ENCODE measurements around the gene TOX2.

The TOX2 gene

GRCh38 chr20:44073675-44074071, 159.0 kb downstream of the TOX2 start:
- peaks cover 2% of the 10 kb centered on the region for H3K27me3 Mint-ChIP-seq
- H3K9me3 Mint-ChIP-seq = no peaks in the 10 kb centered on the region
- H3K4me1 Mint-ChIP-seq (ENCODE audit: low read depth) = peaks cover 53% of the 10 kb centered on the region
- H3K27ac Mint-ChIP-seq = no peak overlapping the region
- no peak overlapping the region for H3K4me3 Mint-ChIP-seq
- intact Hi-C loops (cut with micrococcal nuclease) = no loop called here
- no peaks in the 10 kb centered on the region for H3K36me3 Mint-ChIP-seq (ENCODE audit: low read depth)

- H3K4me1 Mint-ChIP-seq (ENCODE audit: low read depth) = peaks cover 46% of the 10 kb centered on the region
- H3K27me3 Mint-ChIP-seq = peaks cover 2% of the 10 kb centered on the region
- no peak overlapping the region for H3K4me3 Mint-ChIP-seq
- peak overlapping the region; percentile 55 for H3K27ac Mint-ChIP-seq
- intact Hi-C loops (cut with micrococcal nuclease) = no loop called here
- H3K9me3 Mint-ChIP-seq = no peaks in the 10 kb centered on the region
- H3K36me3 Mint-ChIP-seq (ENCODE audit: low read depth) = no peaks in the 10 kb centered on the region
Observed at GRCh38 chr20:44074252-44075151, 159.8 kb downstream of the TOX2 start.

- no peaks in the 10 kb centered on the region for H3K9me3 Mint-ChIP-seq
- no peak overlapping the region for H3K4me3 Mint-ChIP-seq
- peak overlapping the region; percentile 55 for H3K27ac Mint-ChIP-seq
- no peaks in the 10 kb centered on the region for H3K36me3 Mint-ChIP-seq (ENCODE audit: low read depth)
- peaks cover 2% of the 10 kb centered on the region for H3K27me3 Mint-ChIP-seq
- peaks cover 37% of the 10 kb centered on the region for H3K4me1 Mint-ChIP-seq (ENCODE audit: low read depth)
- intact Hi-C loops (cut with micrococcal nuclease) = no loop called here
Observed at GRCh38 chr20:44075191-44075949, 160.7 kb downstream of the TOX2 start.

- intact Hi-C loops (cut with micrococcal nuclease) = no loop called here
- Mint-ChIP-seq H3K27ac (no peak overlapping the region), H3K9me3 (no peaks in the 10 kb centered on the region), H3K36me3 (ENCODE audit: low read depth) (no peaks in the 10 kb centered on the region), H3K4me3 (no peak overlapping the region), H3K27me3 (peaks cover 2% of the 10 kb centered on the region), H3K4me1 (ENCODE audit: low read depth) (peaks cover 34% of the 10 kb centered on the region)
Observed at GRCh38 chr20:44075950-44076232, 161.2 kb downstream of the TOX2 start.

GRCh38 chr20:44079291-44079690, 164.6 kb downstream of the TOX2 start:
- H3K4me1 Mint-ChIP-seq (ENCODE audit: low read depth) = peaks cover 15% of the 10 kb centered on the region
- H3K4me3 Mint-ChIP-seq = no peak overlapping the region
- peaks cover 4% of the 10 kb centered on the region for H3K27me3 Mint-ChIP-seq
- H3K36me3 Mint-ChIP-seq (ENCODE audit: low read depth) = no peaks in the 10 kb centered on the region
- H3K27ac Mint-ChIP-seq = no peak overlapping the region
- intact Hi-C loops (cut with micrococcal nuclease) = no loop called here
- no peaks in the 10 kb centered on the region for H3K9me3 Mint-ChIP-seq

- H3K27me3 Mint-ChIP-seq = peaks cover 4% of the 10 kb centered on the region
- intact Hi-C loops (cut with micrococcal nuclease) = loop anchor here (1.0 kb wide), 2 partner anchors 331 to 542 kb away; no protein-coding TSS in a partner anchor
- H3K4me1 Mint-ChIP-seq (ENCODE audit: low read depth) = peaks cover 8% of the 10 kb centered on the region
- H3K36me3 Mint-ChIP-seq (ENCODE audit: low read depth) = no peaks in the 10 kb centered on the region
- no peaks in the 10 kb centered on the region for H3K9me3 Mint-ChIP-seq
- no peak overlapping the region for H3K27ac Mint-ChIP-seq
- no peak overlapping the region for H3K4me3 Mint-ChIP-seq
Observed at GRCh38 chr20:44080064-44080463, 165.4 kb downstream of the TOX2 start.

GRCh38 chr20:44080646-44081267, 166.1 kb downstream of the TOX2 start:
- Mint-ChIP-seq H3K4me3 (no peak overlapping the region), H3K4me1 (ENCODE audit: low read depth) (peaks cover under 1% of the 10 kb centered on the region), H3K27me3 (peaks cover 4% of the 10 kb centered on the region), H3K9me3 (no peaks in the 10 kb centered on the region), H3K36me3 (ENCODE audit: low read depth) (no peaks in the 10 kb centered on the region), H3K27ac (no peak overlapping the region)
- intact Hi-C loops (cut with micrococcal nuclease) = loop anchor here (1.0 kb wide), 2 partner anchors 331 to 542 kb away; no protein-coding TSS in a partner anchor

GRCh38 chr20:44081476-44081875, 166.8 kb downstream of the TOX2 start:
- Mint-ChIP-seq H3K4me1 (ENCODE audit: low read depth) (no peaks in the 10 kb centered on the region), H3K4me3 (no peak overlapping the region), H3K36me3 (ENCODE audit: low read depth) (no peaks in the 10 kb centered on the region), H3K9me3 (no peaks in the 10 kb centered on the region), H3K27me3 (peaks cover 4% of the 10 kb centered on the region), H3K27ac (no peak overlapping the region)
- intact Hi-C loops (cut with micrococcal nuclease) = no loop called here

GRCh38 chr20:44081888-44082287, 167.2 kb downstream of the TOX2 start:
- H3K4me1 Mint-ChIP-seq (ENCODE audit: low read depth) = no peaks in the 10 kb centered on the region
- H3K36me3 Mint-ChIP-seq (ENCODE audit: low read depth) = no peaks in the 10 kb centered on the region
- no peak overlapping the region for H3K4me3 Mint-ChIP-seq
- peaks cover 4% of the 10 kb centered on the region for H3K27me3 Mint-ChIP-seq
- intact Hi-C loops (cut with micrococcal nuclease) = no loop called here
- no peaks in the 10 kb centered on the region for H3K9me3 Mint-ChIP-seq
- no peak overlapping the region for H3K27ac Mint-ChIP-seq

- Mint-ChIP-seq H3K4me1 (ENCODE audit: low read depth) (no peaks in the 10 kb centered on the region), H3K36me3 (ENCODE audit: low read depth) (no peaks in the 10 kb centered on the region), H3K4me3 (no peak overlapping the region), H3K9me3 (no peaks in the 10 kb centered on the region), H3K27ac (no peak overlapping the region), H3K27me3 (peaks cover 8% of the 10 kb centered on the region)
- intact Hi-C loops (cut with micrococcal nuclease) = no loop called here
Observed at GRCh38 chr20:44083220-44083933, 168.7 kb downstream of the TOX2 start.

GRCh38 chr20:44084439-44084838, 169.8 kb downstream of the TOX2 start:
- Mint-ChIP-seq H3K9me3 (no peaks in the 10 kb centered on the region), H3K36me3 (ENCODE audit: low read depth) (no peaks in the 10 kb centered on the region), H3K27me3 (peaks cover 8% of the 10 kb centered on the region), H3K27ac (no peak overlapping the region), H3K4me1 (ENCODE audit: low read depth) (no peaks in the 10 kb centered on the region), H3K4me3 (no peak overlapping the region)
- intact Hi-C loops (cut with micrococcal nuclease) = no loop called here

- no peaks in the 10 kb centered on the region for H3K4me1 Mint-ChIP-seq (ENCODE audit: low read depth)
- H3K27me3 Mint-ChIP-seq = peaks cover 8% of the 10 kb centered on the region
- no peak overlapping the region for H3K27ac Mint-ChIP-seq
- intact Hi-C loops (cut with micrococcal nuclease) = no loop called here
- no peaks in the 10 kb centered on the region for H3K36me3 Mint-ChIP-seq (ENCODE audit: low read depth)
- H3K9me3 Mint-ChIP-seq = no peaks in the 10 kb centered on the region
- H3K4me3 Mint-ChIP-seq = no peak overlapping the region
Observed at GRCh38 chr20:44084891-44085290, 170.2 kb downstream of the TOX2 start.

- intact Hi-C loops (cut with micrococcal nuclease) = no loop called here
- H3K4me1 Mint-ChIP-seq (ENCODE audit: low read depth) = no peaks in the 10 kb centered on the region
- no peak overlapping the region for H3K4me3 Mint-ChIP-seq
- peaks cover 8% of the 10 kb centered on the region for H3K27me3 Mint-ChIP-seq
- no peaks in the 10 kb centered on the region for H3K36me3 Mint-ChIP-seq (ENCODE audit: low read depth)
- H3K27ac Mint-ChIP-seq = no peak overlapping the region
- no peaks in the 10 kb centered on the region for H3K9me3 Mint-ChIP-seq
Observed at GRCh38 chr20:44085616-44086434, 171.2 kb downstream of the TOX2 start.

All from dendritic cell treated with granulocyte-macrophage colony-stimulating factor and Interleukin-4, amounts not matched to agents 40 ng/mL and 50 ng/mL, for 4 days (primary cell).